K562 (cell line): ENCODE data around the gene SMURF1. TPM values are rescaled to one million over a fixed set of nuclear protein-coding genes. Genes with fewer than 3 reads are reported as not detected.

Source experiments
- ATAC-seq: fragments of 200-7000 bp; cut with Tn5 transposase; 3 replicates; pipeline ENCODE4 v1.9.1; 2020; ENCODE audit warnings: moderate library complexity
- BruUV-seq: library from RNA; stranded (reverse); fragments of 400-500 nt; replicated peaks from 2 replicates; lab custom pipeline; 2021; lab: Mats Ljungman, UMichigan
- CTCF ChIA-PET: fragments of 300-600 bp; formaldehyde crosslinking; extraction: SDS; loops from one replicate; lab custom pipeline; 2021; ENCODE audit warnings: low intra/inter-chr PET ratio; lab: Yijun Ruan, JAX
- POLR2A ChIA-PET: fragments of 300-600, 350-650 bp; sonication (Branson Sonifier 250); formaldehyde crosslinking; extraction: SDS; loops from one replicate; lab custom pipeline; 2021; ENCODE audit warnings: antibody characterized with exemption, inconsistent platforms; lab: Yijun Ruan, JAX
- DNase-seq, 4 experiments: peaks; one replicate each; pipeline versions ENCODE4 v3.0.0 to v3.0.0-alpha.2; 2011 to 2018; ENCODE audit warnings: low spot score in 3 of 4, mixed read lengths in 3 of 4; ENCODE audit errors: extremely low read depth in 1 of 4
- FAIRE-seq: peaks from 2 replicates; lab custom pipeline; 2011; peaks lifted over from hg19 to GRCh38; lab: Jason Lieb, UNC
- H2AFZ ChIP-seq: 2 replicates; pipeline ENCODE4 v1.6.0; 2011; ENCODE audit warnings: low read depth, low read length, control low read depth, inconsistent platforms
- H3K27ac ChIP-seq: fragments of 200-600 bp; 3 replicates; pipeline ENCODE4 v1.8.0; 2011; ENCODE audit warnings: low read depth, mild to moderate bottlenecking, control low read depth, inconsistent platforms, low read length, moderate library complexity, mixed read lengths; ENCODE audit errors: extremely low read depth
- H3K27me3 ChIP-seq, 2 experiments: fragments of 300-600 bp in 1 of 2; 2 replicates in 1 of 2; 3 replicates in 1 of 2; pipeline versions ENCODE4 v1.6.0 to v1.8.0; 2011; ENCODE audit warnings: inconsistent platforms in 2 of 2, low read length in 2 of 2, mild to moderate bottlenecking in 1 of 2, mixed read lengths in 1 of 2, moderate library complexity in 1 of 2; ENCODE audit not compliant: control insufficient read depth in 2 of 2, insufficient read depth in 2 of 2
- H3K36me3 ChIP-seq: fragments of 300-600 bp; 3 replicates; pipeline ENCODE4 v1.8.0; 2011; ENCODE audit warnings: mild to moderate bottlenecking, low read length, inconsistent platforms; ENCODE audit not compliant: control insufficient read depth, insufficient read depth
- H3K4me1 ChIP-seq, 2 experiments: fragments of 200-600 bp in 1 of 2; replicated peaks in 1 of 2; 2 replicates in 1 of 2; 3 replicates in 1 of 2; pipeline versions ENCODE4 v1.5.1 to v1.8.0; 2011; ENCODE audit warnings: inconsistent platforms in 2 of 2, low read length in 2 of 2, mild to moderate bottlenecking in 1 of 2, mixed read lengths in 1 of 2, moderate library complexity in 1 of 2; ENCODE audit not compliant: control insufficient read depth in 2 of 2, insufficient read depth in 2 of 2
- H3K4me2 ChIP-seq: 2 replicates; pipeline ENCODE4 v1.6.1; 2011; ENCODE audit warnings: low read length, control low read depth, inconsistent platforms, mixed read lengths; ENCODE audit not compliant: insufficient read depth
- H3K4me3 ChIP-seq: fragments of 200-600 bp; sonication (generic), shearing (Covaris generic); 2 replicates; pipeline ENCODE4 v1.5.1; 2016; ENCODE audit warnings: control low read depth, inconsistent platforms
- H3K79me2 ChIP-seq: fragments of 200-600 bp; 3 replicates; pipeline ENCODE4 v1.8.0; 2011; ENCODE audit warnings: low read length, inconsistent platforms; ENCODE audit not compliant: control insufficient read depth, insufficient read depth
- H3K9ac ChIP-seq, 2 experiments: 2 replicates each; pipeline versions ENCODE4 v1.6.0 to v1.6.1; 2011; ENCODE audit warnings: low read depth in 2 of 2, low read length in 2 of 2, control low read depth in 1 of 2, inconsistent platforms in 1 of 2, mild to moderate bottlenecking in 1 of 2, mixed read lengths in 1 of 2; ENCODE audit not compliant: insufficient read depth in 1 of 2
- H3K9me1 ChIP-seq: one replicate; pipeline ENCODE4 v1.6.0; 2011; ENCODE audit warnings: inconsistent platforms, mild to moderate bottlenecking, low read length, moderate library complexity; ENCODE audit not compliant: control insufficient read depth, insufficient read depth
- H3K9me3 ChIP-seq: replicated peaks from 2 replicates; pipeline ENCODE4 v1.5.1; 2011; ENCODE audit warnings: low read depth, low read length, inconsistent platforms; ENCODE audit not compliant: control insufficient read depth, insufficient read depth
- H4K20me1 ChIP-seq: replicated peaks from 2 replicates; pipeline ENCODE4 v1.6.1; 2011; ENCODE audit warnings: low read length, inconsistent platforms, mixed read lengths; ENCODE audit not compliant: control insufficient read depth, insufficient read depth
- BRD9 ChIP-seq: fragments of 450-650 bp; IDR thresholded peaks from 2 replicates; pipeline ENCODE4 v1.6.1; 2018; ENCODE audit warnings: low read depth; ENCODE audit not compliant: partially characterized antibody
- CBX2 ChIP-seq: fragments of 200-600 bp; sonication (generic); IDR thresholded peaks from one replicate; pipeline ENCODE4 v1.6.1; 2012; ENCODE audit warnings: mild to moderate bottlenecking, low read length, inconsistent platforms; ENCODE audit not compliant: insufficient read depth, poor library complexity, severe bottlenecking
- HOXB6 ChIP-seq: fragments of 250-450 bp; sonication (Bioruptor Pico); IDR thresholded peaks from 2 replicates; pipeline ENCODE4 v1.5.1; 2022; ENCODE audit warnings: mild to moderate bottlenecking, borderline replicate concordance
- L3MBTL2 ChIP-seq: fragments of 450-650 bp; IDR thresholded peaks from 2 replicates; pipeline ENCODE4 v1.6.1; 2016; ENCODE audit warnings: mild to moderate bottlenecking, moderate library complexity
- MCM3 ChIP-seq: fragments of 450-650 bp; IDR thresholded peaks from 2 replicates; pipeline ENCODE4 v1.6.1; 2016
- NFE2 ChIP-seq: IDR thresholded peaks from 2 replicates; pipeline ENCODE4 v1.6.1; 2014; ENCODE audit warnings: antibody characterized with exemption, low read depth
- POLR2AphosphoS2 ChIP-seq: IDR thresholded peaks from 2 replicates; pipeline ENCODE4 v1.6.1; 2012; ENCODE audit warnings: low read length, improper control_type of control experiment
- SIN3A ChIP-seq, 2 experiments: fragments of 150-350 bp in 1 of 2; IDR thresholded peaks; 2 replicates each; pipeline ENCODE4 v1.6.1; 2011 to 2016; ENCODE audit warnings: borderline replicate concordance in 2 of 2, low read depth in 2 of 2, low read length in 2 of 2, mild to moderate bottlenecking in 2 of 2, moderate library complexity in 2 of 2; ENCODE audit not compliant: control insufficient read depth in 1 of 2
- SRSF1 ChIP-seq: fragments of 200-400 bp; formaldehyde crosslinking; IDR thresholded peaks from 2 replicates; pipeline ENCODE4 v1.6.1; 2017; ENCODE audit warnings: mild to moderate bottlenecking, low read depth, low read length, moderate library complexity
- ZNF175 ChIP-seq: fragments of 200-800 bp; sonication (Bioruptor generic); IDR thresholded peaks from 2 replicates; pipeline ENCODE4 v1.6.1; 2016; ENCODE audit warnings: low read depth, mild to moderate bottlenecking, missing genetic modification characterization, missing compliant biosample characterization
- ZNF551 ChIP-seq: fragments of 250-450 bp; sonication (Bioruptor Pico); IDR thresholded peaks from 2 replicates; pipeline ENCODE4 v1.5.0; 2021; ENCODE audit warnings: mild to moderate bottlenecking, moderate library complexity
- WGBS: fragments of 100-300 bp; shearing (Covaris generic); methylation state at CpG from one replicate; pipeline ENCODE4 v1.1.6; 2016; ENCODE audit warnings: low coverage, mixed read lengths; ENCODE audit not compliant: insufficient coverage; ENCODE audit errors: missing lambda C conversion rate; 5-methylcytosine and 5-hydroxymethylcytosine counted together
- in situ Hi-C: fragments of 300-500 bp; cut with MboI; formaldehyde crosslinking; loops from 4 replicates; pipeline ENCODE4 v1.15.0; 2018; ENCODE audit warnings: inconsistent platforms, mixed read lengths
- intact Hi-C: fragments of 100-400 bp; cut with micrococcal nuclease; formaldehyde crosslinking; loops from 2 replicates; pipeline ENCODE4 v1.14.2; 2022
- polyA plus RNA-seq, 8 experiments: library from polyadenylated mRNA; depleted of rRNA in 4 of 8; stranded (reverse) in 5 of 8; unstranded in 3 of 8; fragments of >200 nt; fragmentation: Nextera tagmentation in 2 of 8; fragmentation: Illumina TruSeq in 1 of 8; extraction: Ambion mirVana in 2 of 8; extraction: Trizol in 1 of 8; gene quantifications; 2 replicates each; pipeline versions ENCODE4 v1.2.1 to v1.2.3, GENCODE V29; 2011 to 2014; ENCODE audit warnings: inconsistent platforms in 1 of 8, missing spikeins in 1 of 8
- total RNA-seq, 7 experiments: library from RNA; depleted of rRNA in 6 of 7; stranded (reverse); fragments of >200 nt in 6 of 7; fragmentation: Illumina TruSeq in 2 of 7; extraction: Trizol in 2 of 7; gene quantifications; 2 replicates each; pipeline versions ENCODE4 v1.2.1 to v1.2.3, GENCODE V29; 2011 to 2021; ENCODE audit warnings: low replicate concordance in 1 of 7
- TF ChIP-seq, protein P1 (sequence below): fragments of 450-650 bp; IDR thresholded peaks from 2 replicates; pipeline ENCODE4 v1.6.1; 2016; ENCODE audit warnings: antibody characterized with exemption

Gene SMURF1
- total and polyA plus RNA-seq, 9 of the 15 experiments (the other 6 are each of a cell fraction or from before 2014, with no cell fraction given) = 1.0 to 20.1 (median 12.6) TPM

DNA sequence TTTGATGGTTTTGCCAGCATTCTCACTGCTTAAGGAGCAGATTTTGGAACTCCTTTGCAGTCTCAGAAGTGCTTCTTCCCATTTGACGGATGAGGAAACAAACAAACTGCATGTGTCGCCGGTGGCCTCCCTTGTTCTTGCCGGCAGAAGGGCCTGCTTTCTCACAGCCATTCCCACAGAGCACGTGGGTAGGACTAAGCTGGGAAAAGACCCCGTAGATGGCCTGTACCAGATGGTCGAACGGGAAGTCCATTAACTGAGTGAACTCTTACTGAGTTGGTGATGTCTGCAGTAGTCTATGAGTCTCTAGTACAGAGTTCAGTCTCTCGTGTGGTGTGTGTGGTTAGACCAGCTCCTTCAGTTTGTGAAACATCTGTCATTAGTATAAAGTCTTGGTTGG is 133.6 kb downstream of the SMURF1 start (continued):
- TF ChIP-seq SRSF1 = no peak

DNA sequence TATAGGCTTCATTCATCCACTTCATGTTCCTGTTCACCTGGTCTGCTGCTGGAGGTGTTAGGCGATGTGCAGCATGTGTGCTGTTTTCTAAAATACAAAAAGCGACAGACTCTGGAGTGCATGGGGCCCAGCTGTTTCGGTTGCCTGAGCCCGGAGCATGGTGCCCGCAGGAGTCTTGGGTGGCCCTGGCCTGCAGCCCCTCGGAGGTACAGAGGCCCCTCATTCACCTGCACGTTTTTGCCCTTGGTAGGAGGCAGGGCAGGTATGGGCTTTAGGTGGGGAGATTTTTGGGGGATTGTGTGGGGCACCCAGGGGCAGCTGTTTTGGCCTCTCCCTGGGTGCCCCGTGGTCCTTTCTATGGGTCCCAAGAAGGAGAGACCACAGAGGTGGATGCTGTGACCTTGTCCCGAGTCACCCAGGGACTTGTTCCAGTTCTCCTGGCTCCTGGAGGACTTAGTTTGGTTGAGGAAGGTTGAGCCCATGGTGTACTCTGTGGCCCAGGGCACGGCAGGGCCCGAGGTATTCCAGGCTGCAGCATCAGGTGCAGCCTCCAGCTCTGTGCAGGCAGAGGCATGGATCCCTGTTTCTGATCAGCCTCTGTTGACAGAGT is 134.9 kb downstream of the SMURF1 start:
- Histone ChIP-seq H2AFZ (no peak overlapping the region), H3K36me3 (peaks cover 90% of the 10 kb centered on the region), H3K9me3 (no peaks in the 10 kb centered on the region), H3K27ac (no peak overlapping the region), H3K4me3 (no peak overlapping the region), H3K27me3 (no peaks in the 10 kb centered on the region), H3K9ac (peak overlapping the region in 1 of 2 experiments; percentile 53; a peak in 1 of 4 replicates), H3K4me1 (peaks cover 0 to 6% of the 10 kb centered on the region in 2 experiments; a peak in 1 of 5 replicates), H3K4me2 (no peak overlapping the region), H4K20me1 (no peaks in the 10 kb centered on the region), H3K79me2 (no peaks in the 10 kb centered on the region), H3K9me1 (no peaks in the 10 kb centered on the region)
- no peak for ATAC-seq
- POLR2A ChIA-PET = no interaction called here
- in situ Hi-C loops (no loop called here), intact Hi-C loops (no loop called here)
- 84% methylated on average over 10 of the region's 11 CpGs for WGBS
- no peak for TF ChIP-seq CBX2
- no peak for FAIRE-seq
- BruUV-seq = no TSS peak
- DNase-seq = no peak
- CTCF ChIA-PET = no interaction called here

DNA sequence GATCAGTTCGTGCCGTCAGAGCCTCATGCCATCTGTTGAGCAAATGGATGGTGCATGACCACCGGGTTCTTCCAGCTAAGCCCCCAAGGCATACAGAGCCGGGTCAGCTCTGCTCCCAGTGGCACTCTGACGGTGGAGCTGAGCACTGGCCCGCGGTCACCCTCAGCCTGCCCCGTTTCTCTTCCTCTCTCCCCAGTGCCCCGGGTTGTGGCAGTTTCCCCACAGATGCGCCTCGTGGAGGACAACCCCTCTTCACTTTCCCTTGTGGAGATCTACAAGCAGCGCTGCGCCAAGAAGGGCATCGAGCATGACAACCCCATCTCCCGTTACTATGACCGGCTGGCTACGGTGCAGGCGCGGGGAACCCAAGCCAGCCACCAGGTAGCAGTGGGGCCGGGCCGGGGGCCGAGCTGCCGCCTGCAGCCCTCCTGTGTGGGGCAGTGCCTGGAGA is 135.7 kb downstream of the SMURF1 start:
- H3K9me1 ChIP-seq = no peaks in the 10 kb centered on the region
- POLR2A ChIA-PET = no interaction called here
- FAIRE-seq (no peak), ATAC-seq (no peak), DNase-seq (no peak)
- no peak overlapping the region for H3K4me2 ChIP-seq
- CTCF ChIA-PET = no interaction called here
- H3K4me1 ChIP-seq = peaks cover 0 to 3% of the 10 kb centered on the region in 2 experiments; a peak in 1 of 5 replicates
- H3K4me3 ChIP-seq = no peak overlapping the region
- in situ Hi-C loops = no loop called here
- peaks cover 87% of the 10 kb centered on the region for H3K36me3 ChIP-seq
- H3K27me3 ChIP-seq = no peaks in the 10 kb centered on the region
- no peak overlapping the region for H2AFZ ChIP-seq
- H3K79me2 ChIP-seq = no peaks in the 10 kb centered on the region
- H3K9me3 ChIP-seq = no peaks in the 10 kb centered on the region
- no peak overlapping the region for H3K27ac ChIP-seq
- WGBS = 98% methylated on average over 23 of the region's 23 CpGs
- BruUV-seq = no TSS peak
- 0 out of 4 replicates have a peak overlapping the region, but pooled peaks of 1 of the 2 experiments have one; percentile 16 for H3K9ac ChIP-seq
- intact Hi-C loops = no loop called here
- no peaks in the 10 kb centered on the region for H4K20me1 ChIP-seq
- TF ChIP-seq, protein P1, sequence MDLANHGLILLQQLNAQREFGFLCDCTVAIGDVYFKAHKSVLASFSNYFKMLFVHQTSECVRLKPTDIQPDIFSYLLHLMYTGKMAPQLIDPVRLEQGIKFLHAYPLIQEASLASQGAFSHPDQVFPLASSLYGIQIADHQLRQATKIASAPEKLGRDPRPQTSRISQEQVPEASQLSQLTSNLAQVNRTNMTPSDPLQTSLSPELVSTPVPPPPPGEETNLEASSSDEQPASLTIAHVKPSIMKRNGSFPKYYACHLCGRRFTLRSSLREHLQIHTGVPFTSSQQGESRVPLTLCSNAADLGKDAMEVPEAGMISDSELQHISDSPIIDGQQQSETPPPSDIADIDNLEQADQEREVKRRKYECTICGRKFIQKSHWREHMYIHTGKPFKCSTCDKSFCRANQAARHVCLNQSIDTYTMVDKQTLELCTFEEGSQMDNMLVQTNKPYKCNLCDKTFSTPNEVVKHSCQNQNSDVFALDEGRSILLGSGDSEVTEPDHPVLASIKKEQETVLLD = no peak
- TF ChIP-seq HOXB6 (CRISPR knock-in tag) (no peak), SIN3A (IDR thresholded peaks at IDR 0.05; ENCODE audit: borderline replicate concordance in 2 of 2, control insufficient read depth in 1 of 2, low read depth in 2 of 2, low read length in 2 of 2) (no peak), L3MBTL2 (no peak), ZNF551 (CRISPR knock-in tag) (no peak), ZNF175 (CRISPR knock-in tag) (no peak), MCM3 (no peak), POLR2AphosphoS2 (no peak), BRD9 (no peak), NFE2 (no peak)
